ENCODE results near the gene ADCY2.

Gene ADCY2

GRCh38 chr5:7388553-7388952 lies 7.4 kb upstream of the ADCY2 start:
- TF ChIP-seq ISL1 (CRISPR knock-in tag; IDR thresholded peaks at IDR 0.05) (no peak), SNAI2 (CRISPR knock-in tag; IDR thresholded peaks at IDR 0.05) (no peak), ESRRG (CRISPR knock-in tag; IDR thresholded peaks at IDR 0.05) (no peak), ARNTL (CRISPR knock-in tag; IDR thresholded peaks at IDR 0.05; ENCODE audit: borderline replicate concordance, low read depth) (no peak), PATZ1 (CRISPR knock-in tag; IDR thresholded peaks at IDR 0.05; ENCODE audit: borderline replicate concordance) (no peak), CSDC2 (CRISPR knock-in tag; IDR thresholded peaks at IDR 0.05) (no peak), TCF4 (CRISPR knock-in tag; IDR thresholded peaks at IDR 0.05; ENCODE audit: borderline replicate concordance) (no peak), ZNF8 (CRISPR knock-in tag; IDR thresholded peaks at IDR 0.05) (no peak), ZNF70 (CRISPR knock-in tag; IDR thresholded peaks at IDR 0.05) (no peak), ZFP30 (CRISPR knock-in tag; IDR thresholded peaks at IDR 0.05) (no peak), OSR1 (CRISPR knock-in tag; IDR thresholded peaks at IDR 0.05) (no peak), TSHZ2 (CRISPR knock-in tag; IDR thresholded peaks at IDR 0.05) (no peak), BACH2 (CRISPR knock-in tag; IDR thresholded peaks at IDR 0.05; ENCODE audit: borderline replicate concordance) (no peak), ZFP3 (CRISPR knock-in tag; IDR thresholded peaks at IDR 0.05) (no peak), ZNF565 (CRISPR knock-in tag; conservative IDR thresholded peaks at IDR 0.05; ENCODE audit: low read depth) (no peak), RARB (CRISPR knock-in tag; IDR thresholded peaks at IDR 0.05) (no peak), PPARA (CRISPR knock-in tag; IDR thresholded peaks at IDR 0.05; ENCODE audit: borderline replicate concordance) (no peak), GLIS3 (CRISPR knock-in tag; IDR thresholded peaks at IDR 0.05) (no peak), CSRNP3 (CRISPR knock-in tag; IDR thresholded peaks at IDR 0.05) (no peak)
- ATAC-seq: no peak

- TF ChIP-seq CSRNP3 (CRISPR knock-in tag; IDR thresholded peaks at IDR 0.05) (no peak), TOX (CRISPR knock-in tag; IDR thresholded peaks at IDR 0.05; ENCODE audit: borderline replicate concordance) (no peak), ZC3H10 (CRISPR knock-in tag; IDR thresholded peaks at IDR 0.05) (no peak), CREB5 (CRISPR knock-in tag; IDR thresholded peaks at IDR 0.05; ENCODE audit: low read depth) (no peak), CSDC2 (CRISPR knock-in tag; IDR thresholded peaks at IDR 0.05) (no peak), ZNF8 (CRISPR knock-in tag; IDR thresholded peaks at IDR 0.05) (no peak)
- ATAC-seq: no peak
Measured at GRCh38 chr5:7391215-7391614, 4.7 kb upstream of the ADCY2 start.

Measured in SK-N-SH treated with all-trans-retinoic acid at 6 μM for 48 hours (cell line).